Astrocyte of the hippocampus (primary cell): Measurements from ENCODE around the gene BTBD9.

ENCODE experiments used
- DNase-seq: peaks from one replicate; pipeline ENCODE4 v3.0.0; 2011; ENCODE audit warnings: low read depth, low spot score

BTBD9 gene

DNA sequence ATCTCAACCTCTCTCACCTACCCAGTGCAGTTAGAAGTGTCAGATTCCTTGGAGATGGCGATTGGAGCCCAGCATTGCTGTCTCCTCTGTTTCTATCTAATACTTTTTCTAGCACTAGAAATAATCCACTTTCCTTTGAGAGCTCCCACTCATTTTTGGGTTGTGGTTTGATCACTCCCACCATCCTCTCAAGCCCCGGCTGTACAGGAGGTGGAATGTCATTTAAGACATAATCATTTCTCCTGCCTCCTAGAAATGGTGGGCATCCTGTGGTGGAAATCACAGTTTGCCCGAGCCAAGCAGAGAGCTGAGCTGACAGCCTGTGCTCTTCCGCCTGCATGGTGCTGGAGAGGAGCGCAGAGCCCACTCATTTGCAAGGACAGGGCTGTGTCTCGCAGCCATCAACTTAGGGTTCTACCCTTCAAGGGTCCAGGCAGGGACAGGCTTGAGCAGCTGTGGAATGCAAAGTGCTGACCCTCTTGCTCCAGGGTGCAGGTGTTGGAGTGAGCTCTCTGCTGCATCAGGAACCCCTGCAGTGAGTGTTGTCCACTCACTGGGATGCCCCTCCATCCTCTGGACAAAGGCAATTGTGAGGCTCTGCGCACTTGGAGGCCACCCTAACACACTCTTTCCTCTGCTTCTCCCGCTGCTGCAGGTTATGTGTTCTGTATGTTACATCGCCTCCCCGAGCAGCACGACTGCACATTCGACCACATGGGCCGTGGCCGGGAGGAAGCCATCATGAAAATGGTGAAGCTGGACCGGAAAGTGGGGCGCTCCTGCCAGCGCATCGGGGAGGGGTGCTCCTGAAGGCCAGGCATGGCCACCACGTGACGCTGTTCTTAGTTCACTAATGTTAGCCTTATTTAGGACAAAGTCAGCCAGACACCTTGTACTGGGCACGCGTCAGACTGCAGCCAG is 487.9 kb downstream of the BTBD9 start:
- DNase-seq, result no peak

DNA sequence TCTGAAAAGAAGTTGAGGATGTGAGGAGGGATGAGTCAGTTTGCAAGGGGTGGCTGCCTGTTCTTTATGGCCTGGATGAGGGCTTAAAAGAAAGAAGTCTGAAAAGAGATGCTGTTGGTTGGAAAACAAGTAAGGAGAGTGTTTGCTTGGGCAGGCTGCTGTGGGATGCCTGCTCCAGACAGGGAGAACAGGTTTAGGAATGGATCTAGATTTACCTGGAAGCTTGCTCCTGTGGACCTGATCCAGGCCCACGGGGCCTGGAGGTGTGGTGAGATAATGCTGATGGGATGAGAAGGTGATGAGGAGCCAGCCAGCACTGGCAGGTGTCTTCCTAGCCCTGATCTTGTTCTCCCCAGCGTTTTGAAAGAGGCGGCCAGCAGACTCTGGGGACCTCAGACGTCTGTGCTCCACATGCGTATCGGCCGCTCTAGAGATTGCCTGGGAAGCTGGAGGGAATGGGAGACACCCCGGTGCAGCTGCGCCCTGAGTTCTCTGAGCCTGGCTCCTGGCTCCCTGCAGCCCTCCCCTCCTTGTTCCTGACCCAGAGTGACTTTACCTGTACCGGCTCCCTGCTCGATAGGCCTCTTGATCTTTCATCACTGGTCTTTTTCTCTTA is 488.9 kb downstream of the BTBD9 start:
- no peak for DNase-seq

DNA sequence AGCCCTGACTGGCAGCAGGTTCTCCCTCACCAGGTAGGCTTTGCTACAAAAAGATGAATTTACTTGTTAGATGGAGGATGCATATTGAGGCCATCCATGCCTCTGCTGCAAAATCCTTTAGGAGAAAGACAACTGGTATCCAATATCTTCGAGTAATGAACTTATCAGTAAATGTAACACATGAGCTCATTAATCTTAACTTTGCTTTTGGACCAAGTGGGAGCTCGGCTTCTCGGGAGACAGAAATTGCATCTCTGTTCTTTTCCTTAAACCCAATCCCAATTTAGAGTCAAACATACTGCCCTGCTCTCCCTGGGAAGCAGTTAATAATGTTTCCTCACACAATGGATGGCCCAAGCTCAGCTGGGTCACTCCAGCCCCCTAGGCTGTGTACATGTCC is 489.7 kb downstream of the BTBD9 start:
- DNase-seq, result no peak

DNA sequence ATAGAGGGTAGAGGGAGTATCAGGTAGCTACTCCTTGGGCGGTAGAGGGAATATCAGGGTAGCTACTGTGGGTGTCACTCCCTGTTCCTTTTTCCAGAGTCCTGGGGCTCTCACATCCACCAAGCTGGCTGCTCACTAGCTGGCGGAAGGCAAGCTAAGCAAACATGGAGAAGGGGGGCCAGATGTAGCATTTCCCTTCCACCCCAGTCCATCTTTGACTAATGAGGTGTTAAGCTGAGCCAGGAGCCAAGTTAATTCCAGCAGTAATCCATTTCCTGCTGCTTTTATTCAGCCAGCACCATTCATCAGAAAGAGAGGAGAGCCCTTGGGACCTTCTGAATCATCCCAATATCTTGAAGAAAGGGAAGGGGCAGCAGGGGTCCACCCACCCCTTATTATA is 490.2 kb downstream of the BTBD9 start:
- peak; percentile 34 for DNase-seq

DNA sequence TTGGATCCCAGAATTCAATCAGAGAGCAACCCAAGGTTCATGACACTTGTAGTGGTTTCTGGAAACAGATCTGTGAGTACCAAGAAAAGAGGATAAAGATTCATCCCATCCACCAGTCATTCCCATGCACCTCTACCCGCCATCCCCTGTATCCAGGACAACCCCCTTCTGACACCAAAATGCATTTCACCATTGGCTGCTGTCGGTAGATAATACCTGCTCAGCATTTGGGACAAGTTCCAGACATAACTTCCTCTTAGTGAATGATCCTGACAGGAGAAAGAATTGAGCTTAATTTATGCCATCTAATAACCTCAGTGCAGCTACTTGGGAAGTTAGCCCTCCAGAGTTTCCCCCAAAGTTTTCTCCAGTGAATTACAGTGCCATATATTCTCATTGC is 491.1 kb downstream of the BTBD9 start:
- no peak for DNase-seq

DNA sequence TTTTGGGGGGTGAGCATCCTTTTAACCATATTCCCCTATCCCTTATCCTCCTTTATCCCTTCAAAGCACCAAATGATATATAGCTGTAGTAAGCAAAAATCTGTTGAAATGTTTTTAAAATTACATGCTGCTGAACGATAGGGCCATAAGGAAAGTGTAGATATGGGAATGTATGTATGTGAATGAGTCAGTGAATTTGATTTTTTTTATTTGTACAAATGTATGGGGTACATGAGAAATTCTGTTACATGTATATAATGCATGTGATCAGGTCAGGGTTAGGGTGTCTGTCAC is 493.0 kb downstream of the BTBD9 start:
- no peak for DNase-seq

DNA sequence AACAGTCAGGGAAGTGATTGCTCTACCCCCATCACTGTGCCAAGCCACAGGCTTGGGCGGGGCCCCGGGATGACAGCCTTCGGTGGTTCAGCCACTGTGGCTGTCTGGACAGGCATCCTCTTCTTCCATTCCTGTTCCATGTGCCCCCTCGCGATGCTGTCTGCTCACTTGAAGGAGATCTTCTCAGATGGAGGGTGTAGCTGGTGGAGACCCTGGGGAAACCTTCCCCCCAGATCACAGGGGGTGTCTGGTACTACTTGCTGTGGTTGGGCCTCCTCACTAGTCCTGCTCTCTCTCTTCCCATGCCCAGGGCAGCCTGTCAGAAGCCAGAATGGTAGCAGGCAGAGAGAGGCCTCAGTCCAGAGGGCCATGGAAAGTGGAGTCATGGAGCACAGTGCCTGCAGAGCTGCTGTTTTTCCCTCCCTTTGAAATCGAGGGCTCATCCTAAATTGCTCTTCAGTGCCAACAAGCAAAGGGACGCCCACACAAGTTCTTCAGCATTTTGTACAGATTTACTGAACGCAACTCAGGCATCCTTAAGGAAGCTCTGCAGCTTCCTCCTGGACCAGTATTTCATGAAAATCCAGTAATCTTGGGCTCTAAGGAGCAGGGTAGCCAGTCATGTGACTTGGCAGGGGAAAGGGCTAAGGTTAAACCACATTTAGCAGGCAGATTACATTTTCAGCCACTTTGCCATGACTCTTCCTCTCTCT is 493.6 kb downstream of the BTBD9 start:
- no peak for DNase-seq

DNA sequence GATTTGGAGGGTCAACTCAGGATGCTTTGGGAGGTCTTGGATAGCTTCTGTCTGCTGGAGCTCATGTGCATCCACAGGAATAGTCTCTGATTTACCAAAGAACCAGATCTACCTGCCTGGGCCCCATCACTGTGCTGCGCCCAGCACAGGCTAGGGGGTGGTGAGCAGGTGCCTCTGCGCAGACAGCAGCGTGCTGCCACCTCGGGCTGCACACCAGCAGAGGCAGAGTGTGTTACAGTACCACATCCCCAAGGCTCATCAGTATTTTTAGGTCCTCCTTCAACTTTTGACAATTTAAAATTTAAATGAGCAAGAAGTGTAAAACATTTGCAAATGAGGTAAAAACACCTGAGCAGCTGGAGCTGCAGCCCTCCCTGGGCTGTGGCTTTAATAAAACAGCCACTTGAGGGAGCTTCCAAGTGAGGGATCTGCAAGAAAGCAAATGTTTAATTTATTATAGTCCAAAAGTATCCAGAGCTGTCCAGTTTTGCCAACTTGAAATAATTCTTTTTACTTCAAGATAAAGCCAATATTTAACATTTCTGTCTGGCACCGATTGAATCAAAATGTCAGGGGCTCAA is 495.3 kb downstream of the BTBD9 start:
- DNase-seq, result no peak

DNA sequence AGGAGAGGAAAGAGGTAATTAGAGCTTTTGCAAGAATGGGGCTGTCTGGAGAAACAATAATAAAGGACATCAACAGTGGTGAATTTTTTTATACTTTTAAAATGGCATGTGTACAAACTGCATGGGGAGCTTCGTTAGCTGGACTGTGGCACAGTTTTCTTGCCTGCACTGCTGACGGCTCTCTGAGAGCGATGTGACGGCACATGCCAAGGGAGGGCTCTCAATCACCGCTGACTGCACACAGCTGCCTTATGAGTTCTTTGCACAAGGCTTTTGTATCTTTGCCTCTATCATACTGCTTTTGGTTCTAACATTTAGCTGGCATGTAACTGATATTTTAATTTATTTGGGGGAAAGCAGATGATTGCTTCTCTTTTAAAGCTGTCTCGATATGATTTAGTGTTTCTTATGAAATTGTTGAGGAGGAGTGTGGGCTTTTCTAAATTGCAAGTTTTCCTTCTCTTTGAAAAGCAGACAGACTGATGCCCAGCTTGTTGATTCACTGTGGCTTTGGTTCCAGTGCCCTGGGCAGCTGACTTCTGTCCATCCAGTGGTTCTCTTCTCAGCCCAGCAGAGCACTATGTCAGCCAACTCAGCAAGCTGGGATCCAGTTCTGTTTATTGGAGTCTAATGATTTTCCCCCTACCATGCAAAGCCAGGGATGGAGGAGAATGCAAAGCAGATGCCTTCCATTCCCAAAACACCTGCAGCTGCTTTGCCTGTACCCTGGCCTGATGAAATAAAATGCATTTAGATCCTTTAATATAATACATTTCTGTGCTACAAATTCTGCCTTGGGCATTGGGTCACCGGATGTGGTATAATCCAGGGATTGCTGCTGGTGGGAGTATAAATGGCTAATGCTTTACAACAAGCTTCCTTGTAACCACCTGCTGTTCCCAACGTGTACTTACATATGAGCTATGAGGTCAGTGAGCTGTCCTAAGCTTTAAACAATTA is 496.3 kb downstream of the BTBD9 start:
- DNase-seq, result no peak

DNA sequence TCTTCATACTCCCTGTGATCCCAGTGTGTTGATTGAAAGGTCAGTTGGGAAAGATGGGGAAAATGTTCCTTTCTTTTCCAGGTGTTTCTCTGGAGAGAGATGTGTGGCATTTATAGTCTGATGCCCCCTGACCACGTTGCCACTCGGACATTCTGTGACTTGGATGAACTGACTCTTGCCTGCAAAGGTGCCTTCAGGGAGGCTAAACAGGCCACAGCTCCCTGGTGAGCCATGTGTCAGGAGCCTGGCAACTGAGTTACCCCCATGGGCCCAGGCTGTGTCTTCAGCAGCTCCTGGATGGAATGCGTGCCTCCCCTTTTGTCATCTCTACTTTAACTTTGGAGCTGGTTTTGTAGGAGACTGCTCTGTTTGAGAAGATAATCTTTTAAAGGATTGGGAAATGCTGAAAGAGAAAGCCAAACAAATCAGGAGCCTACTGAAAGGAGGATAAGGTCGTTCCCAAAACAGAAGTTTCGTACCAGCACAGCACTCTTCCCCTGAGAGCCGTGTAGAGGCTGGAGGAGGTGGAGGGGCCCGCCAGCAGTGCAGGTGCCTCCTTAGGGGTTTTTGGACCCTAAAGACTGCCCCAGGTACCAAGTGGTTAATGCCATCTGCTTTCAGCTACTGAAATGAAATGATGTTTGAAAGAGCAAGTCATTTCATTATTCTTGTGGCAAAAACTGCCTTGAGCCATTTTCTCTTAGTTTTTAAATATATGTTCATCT is 497.4 kb downstream of the BTBD9 start:
- no peak for DNase-seq

DNA sequence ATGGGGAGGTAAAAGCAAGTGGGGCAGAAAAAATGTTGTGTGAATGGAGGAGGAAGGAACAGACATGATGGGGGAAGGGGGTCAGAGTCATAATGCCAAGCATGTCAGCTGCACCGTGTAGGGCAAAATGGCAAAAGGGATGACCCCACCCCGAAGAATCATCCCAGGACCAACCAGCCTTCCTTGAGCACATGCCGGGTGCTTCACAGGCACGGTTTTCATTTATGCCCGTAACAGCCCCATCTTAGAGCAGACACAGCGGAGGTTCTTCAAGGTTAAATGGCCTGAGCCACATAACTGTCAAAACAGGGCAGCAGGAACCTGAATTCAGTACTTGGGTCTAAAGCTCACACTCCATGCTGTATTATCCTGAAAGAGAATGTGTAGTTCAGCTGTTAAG is 498.0 kb downstream of the BTBD9 start:
- no peak for DNase-seq

DNA sequence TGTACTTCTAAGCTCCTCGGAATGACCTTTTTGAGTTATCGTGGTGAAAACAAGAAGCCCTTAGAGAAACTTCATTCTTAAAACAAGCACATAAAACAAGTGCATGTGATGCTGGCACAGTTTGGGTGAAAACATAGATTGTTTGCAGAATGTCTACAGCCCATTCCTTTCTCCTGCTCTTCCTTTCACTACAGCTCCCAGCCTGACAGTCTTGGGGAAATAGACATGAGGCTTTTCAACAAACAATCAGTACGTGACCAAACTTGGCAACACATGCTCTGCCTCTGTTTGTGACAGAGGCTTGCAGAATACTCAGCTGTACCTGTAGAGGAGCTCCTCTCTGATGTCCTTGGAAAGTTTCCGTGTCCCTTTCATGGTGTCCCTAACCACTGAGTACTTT is 498.6 kb downstream of the BTBD9 start:
- no peak for DNase-seq

DNA sequence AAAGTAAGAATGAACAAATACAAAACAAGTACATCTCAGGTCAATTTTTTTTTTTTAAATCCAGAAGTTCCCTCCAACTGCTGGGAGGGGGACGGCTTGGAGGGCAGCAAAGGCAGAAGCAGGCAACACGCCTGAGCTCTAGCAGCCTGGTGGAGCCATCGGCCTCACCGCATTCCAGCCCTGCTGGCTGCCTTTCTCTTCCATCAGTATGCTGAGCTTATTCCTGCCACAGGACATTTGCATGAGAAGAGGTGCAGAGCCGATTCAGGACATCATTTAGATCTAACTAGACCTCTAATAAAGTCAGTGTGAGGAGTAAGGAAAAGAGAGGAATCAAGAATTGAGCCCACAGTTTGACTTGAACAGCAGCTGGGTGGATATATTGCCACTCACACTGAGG is 501.4 kb downstream of the BTBD9 start:
- DNase-seq, result no peak

DNA sequence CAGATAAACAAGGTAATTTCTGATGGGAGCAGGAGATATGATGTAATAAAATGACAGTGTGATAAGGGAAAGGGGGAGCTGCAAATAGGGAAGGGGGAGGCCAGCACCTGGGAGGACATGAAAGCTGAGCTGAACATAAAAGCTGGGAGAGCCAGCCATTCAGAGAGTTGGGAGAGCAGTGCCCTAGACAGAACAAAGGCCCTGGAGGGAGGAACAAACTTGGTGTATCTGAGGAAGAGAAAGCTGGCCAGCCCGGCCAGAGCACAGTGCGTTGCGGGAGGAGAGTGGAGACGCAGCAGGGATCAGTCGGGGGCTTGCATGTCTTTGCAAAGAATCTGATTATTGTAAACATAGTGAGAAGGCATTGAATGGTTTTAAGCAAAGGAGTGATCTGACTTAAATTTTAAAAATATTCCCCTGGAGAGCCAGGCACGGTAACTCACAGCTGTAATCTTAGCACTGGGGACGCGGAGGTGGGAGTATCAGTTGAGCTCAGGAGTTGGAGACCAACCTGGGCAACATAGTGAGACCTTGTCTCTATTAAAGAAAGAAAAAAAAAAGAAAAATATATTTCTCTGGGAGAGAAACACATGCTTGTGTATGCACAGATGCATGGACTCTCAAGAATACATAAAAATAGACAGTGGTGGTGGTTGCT is 502.0 kb downstream of the BTBD9 start:
- no peak for DNase-seq

DNA sequence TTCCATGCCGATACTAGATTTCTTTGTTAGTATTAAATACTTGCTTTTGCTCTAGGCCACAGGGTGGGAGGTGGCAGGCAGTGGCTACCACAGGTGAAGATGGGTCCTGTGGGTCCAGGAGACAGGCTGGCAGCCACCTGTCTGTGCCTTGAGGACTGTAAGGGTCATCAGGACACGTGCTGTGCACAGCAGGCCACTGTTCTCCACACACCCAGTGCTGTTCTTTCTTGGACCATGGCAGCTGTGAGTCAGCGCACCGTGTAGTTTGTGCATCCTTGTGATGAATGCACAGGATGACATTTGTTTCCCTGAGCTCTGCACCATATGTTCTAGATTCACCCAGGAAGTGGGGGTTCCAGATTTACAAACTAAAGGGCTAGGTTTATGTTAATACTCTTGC is 503.2 kb downstream of the BTBD9 start:
- DNase-seq, result no peak

DNA sequence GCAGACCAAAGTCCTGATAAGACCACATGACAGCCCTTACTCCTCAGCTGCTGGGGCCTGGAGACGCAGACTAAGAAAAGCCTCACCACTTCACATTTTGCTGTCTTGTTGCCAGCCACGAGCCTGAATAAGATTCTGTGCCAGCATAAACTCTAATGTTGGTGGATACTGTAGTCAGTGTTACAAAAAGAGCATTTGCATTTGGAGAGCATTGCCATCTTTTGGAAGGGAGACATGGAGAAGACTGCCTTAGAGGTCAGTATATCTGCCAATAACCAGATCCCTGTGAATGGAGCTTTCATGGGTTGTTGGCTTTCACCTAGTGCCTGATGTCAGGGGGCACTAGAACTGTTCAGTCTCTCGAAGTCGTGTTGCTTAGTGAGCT is 505.0 kb downstream of the BTBD9 start:
- peak; percentile 59 for DNase-seq

DNA sequence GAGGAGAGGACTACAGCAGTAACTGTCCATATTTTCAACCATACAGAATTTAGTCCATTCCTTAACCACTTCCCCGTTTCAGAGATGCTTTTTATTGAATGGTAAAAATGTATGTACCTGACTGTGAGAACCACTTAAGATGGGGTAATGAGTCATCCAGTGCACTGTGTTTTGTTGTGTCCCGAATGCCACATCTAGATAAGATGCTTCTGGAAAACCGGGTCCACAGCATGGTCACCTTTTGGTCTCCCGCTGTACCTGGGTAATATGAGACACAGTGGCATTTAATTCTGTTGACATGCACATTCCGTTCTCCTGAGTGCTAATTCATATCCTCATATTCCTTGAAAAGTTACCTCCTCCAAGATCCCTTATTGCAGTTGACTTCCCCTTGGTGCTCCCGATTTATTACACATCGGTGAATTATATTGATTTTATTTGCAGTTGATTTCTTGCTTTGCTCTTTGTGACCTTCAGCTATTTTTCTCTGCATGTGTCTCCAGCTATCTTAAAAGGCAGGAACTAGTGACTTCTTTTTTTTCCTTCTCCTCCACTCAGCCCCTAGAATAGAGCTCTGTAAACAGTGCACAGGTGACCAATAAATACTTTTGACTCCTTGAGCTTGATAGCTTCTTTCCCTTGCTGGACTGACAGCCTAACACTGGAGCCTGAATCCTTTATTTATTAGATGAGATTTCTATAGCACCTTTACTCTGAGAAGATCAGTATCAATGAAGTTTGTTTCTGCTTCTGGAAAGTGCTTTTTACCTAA is 505.6 kb downstream of the BTBD9 start:
- DNase-seq, result no peak

DNA sequence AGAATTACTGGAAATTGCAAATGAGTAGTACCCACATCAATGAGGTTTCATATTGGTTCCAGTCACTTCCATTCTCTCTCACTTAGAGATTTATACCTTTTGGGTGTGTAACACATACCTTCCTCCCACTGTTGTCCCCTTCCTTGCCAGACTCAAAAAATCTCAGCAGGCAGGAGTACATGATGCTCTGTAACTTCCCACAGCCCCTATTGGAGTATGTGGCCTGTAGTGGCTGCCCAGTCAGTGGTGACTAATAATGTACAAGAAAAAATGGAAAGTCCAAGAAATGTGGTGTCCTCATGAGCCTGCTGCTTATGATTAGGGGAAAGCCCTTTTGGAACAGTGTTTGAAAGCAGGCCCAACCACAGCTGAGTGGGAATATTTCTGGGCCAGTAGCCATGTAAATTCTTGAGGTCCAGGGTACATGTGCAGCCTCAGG is 508.2 kb downstream of the BTBD9 start:
- peak; percentile 97 for DNase-seq

DNA sequence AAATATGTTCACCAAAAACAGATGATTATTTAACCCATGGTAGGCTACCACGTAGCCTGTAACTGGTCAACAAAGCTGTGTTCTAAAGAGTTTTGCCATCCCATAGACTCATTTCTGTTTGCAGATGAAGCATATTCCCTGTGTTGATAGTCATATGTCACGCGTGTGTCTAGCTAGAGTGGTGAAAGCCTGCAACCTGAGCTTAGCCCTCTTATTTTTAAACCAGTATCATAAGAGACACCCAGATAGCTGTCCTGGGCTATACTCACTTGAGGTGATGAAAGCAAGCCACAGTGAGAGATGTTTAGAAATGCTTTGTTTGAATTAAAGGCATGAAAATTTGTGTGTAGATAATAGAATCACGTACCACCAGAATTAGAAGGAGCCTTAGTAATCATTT is 512.4 kb downstream of the BTBD9 start:
- DNase-seq, result no peak
